ENCODE measurements around the gene TPMT. TPM values are rescaled to one million over a fixed set of nuclear protein-coding genes. Genes with fewer than 3 reads are reported as not detected.

Gene TPMT
- total and polyA plus RNA-seq, 2 of the 13 experiments (the other 11 are each of a cell fraction or from before 2014, with no cell fraction given) = 11.1 to 22.8 TPM

DNA sequence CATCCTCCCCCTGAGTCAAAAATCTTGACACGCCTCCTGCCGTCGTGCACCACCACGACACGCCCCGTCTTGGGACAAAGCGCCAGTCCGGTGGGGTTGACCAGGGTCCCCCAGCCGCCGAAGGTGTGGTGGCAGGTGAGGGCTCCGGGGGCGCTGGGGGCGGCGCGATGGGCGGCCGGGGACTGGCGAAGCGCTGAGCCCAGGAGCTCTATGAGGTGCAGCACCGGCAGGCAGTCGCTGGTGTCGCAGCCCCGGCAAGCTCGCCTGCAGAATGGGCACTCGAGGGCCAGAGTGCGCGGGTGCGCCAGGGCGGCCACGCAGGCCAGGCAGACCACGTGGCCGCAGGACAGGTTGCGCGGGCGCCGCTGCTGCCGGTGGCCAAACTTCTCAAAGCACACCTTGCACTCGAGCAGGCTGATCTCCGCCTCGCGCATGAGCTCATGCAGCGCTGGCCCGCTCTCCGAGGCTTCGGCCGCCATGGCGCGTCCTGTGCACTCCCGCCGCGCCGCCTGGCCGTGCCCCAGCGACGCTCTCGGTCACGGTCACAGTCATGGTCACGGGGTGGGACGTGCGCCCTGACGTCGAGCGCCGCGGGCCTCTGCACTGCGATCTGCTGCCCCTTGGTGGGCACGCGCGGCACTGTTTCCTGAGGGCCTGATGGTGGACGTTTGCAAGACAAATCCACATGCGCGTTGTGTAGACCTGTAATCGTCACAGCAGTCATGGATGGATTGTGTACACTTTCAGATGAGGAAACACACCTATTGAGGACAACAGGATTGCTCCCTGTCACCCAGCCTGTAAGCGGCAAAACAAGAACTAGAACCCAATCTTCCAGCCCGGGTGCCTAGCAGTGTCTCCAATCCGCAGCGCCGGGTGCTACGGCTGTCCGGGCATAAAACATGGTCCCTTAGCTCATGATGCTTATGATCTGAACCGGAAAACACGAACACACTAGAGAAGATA lies 32.5 kb downstream of the TPMT start, which contains the start of gene NHLRC1 (continued):
- TF ChIP-seq, protein P1, sequence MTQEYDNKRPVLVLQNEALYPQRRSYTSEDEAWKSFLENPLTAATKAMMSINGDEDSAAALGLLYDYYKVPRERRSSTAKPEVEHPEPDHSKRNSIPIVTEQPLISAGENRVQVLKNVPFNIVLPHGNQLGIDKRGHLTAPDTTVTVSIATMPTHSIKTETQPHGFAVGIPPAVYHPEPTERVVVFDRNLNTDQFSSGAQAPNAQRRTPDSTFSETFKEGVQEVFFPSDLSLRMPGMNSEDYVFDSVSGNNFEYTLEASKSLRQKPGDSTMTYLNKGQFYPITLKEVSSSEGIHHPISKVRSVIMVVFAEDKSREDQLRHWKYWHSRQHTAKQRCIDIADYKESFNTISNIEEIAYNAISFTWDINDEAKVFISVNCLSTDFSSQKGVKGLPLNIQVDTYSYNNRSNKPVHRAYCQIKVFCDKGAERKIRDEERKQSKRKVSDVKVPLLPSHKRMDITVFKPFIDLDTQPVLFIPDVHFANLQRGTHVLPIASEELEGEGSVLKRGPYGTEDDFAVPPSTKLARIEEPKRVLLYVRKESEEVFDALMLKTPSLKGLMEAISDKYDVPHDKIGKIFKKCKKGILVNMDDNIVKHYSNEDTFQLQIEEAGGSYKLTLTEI (CRISPR knock-in tag; conservative IDR thresholded peaks at IDR 0.05) = no peak
- TF ChIP-seq, protein P2, sequence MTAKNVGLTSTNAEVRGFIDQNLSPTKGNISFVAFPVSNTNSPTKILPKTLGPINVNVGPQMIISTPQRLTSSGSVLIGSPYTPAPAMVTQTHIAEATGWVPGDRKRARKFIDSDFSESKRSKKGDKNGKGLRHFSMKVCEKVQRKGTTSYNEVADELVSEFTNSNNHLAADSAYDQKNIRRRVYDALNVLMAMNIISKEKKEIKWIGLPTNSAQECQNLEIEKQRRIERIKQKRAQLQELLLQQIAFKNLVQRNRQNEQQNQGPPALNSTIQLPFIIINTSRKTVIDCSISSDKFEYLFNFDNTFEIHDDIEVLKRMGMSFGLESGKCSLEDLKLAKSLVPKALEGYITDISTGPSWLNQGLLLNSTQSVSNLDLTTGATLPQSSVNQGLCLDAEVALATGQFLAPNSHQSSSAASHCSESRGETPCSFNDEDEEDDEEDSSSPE (CRISPR knock-in tag; IDR thresholded peaks at IDR 0.05) = peak; percentile 94
- TF ChIP-seq ARHGAP35 (CRISPR knock-in tag; IDR thresholded peaks at IDR 0.05; ENCODE audit: borderline replicate concordance) = peak; percentile 99
- 0 out of 2 replicates have a peak, but pooled peaks have one; percentile 87 for TF ChIP-seq KLF13 (CRISPR knock-in tag; IDR thresholded peaks at IDR 0.05)
- TF ChIP-seq, protein P3, sequence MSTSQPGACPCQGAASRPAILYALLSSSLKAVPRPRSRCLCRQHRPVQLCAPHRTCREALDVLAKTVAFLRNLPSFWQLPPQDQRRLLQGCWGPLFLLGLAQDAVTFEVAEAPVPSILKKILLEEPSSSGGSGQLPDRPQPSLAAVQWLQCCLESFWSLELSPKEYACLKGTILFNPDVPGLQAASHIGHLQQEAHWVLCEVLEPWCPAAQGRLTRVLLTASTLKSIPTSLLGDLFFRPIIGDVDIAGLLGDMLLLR (CRISPR knock-in tag; IDR thresholded peaks at IDR 0.05) = peak; percentile 98
- TF ChIP-seq TBL1XR1 (IDR thresholded peaks at IDR 0.05; ENCODE audit: borderline replicate concordance, low read length, partially characterized antibody) = peak; percentile 100
- TF ChIP-seq ELF3 (CRISPR knock-in tag; IDR thresholded peaks at IDR 0.05) = peak; percentile 93
- TF ChIP-seq ZNF773 (CRISPR knock-in tag; IDR thresholded peaks at IDR 0.05; ENCODE audit: borderline replicate concordance) = no peak
- TF ChIP-seq MED1 (CRISPR knock-in tag; IDR thresholded peaks at IDR 0.05) = peak; percentile 90
- peak; percentile 84 for TF ChIP-seq YEATS4 (CRISPR knock-in tag; IDR thresholded peaks at IDR 0.05; ENCODE audit: borderline replicate concordance)
- TF ChIP-seq PAWR (CRISPR knock-in tag; IDR thresholded peaks at IDR 0.05; ENCODE audit: borderline replicate concordance) = peak; percentile 98; the same call in 1 of the 2 replicates
- TF ChIP-seq RARG (CRISPR knock-in tag; IDR thresholded peaks at IDR 0.05; ENCODE audit: low read depth) = no peak
- no peak; the same call in 1 of the 2 replicates for TF ChIP-seq SNAPC2 (CRISPR knock-in tag; IDR thresholded peaks at IDR 0.05)
- TF ChIP-seq, protein P4, sequence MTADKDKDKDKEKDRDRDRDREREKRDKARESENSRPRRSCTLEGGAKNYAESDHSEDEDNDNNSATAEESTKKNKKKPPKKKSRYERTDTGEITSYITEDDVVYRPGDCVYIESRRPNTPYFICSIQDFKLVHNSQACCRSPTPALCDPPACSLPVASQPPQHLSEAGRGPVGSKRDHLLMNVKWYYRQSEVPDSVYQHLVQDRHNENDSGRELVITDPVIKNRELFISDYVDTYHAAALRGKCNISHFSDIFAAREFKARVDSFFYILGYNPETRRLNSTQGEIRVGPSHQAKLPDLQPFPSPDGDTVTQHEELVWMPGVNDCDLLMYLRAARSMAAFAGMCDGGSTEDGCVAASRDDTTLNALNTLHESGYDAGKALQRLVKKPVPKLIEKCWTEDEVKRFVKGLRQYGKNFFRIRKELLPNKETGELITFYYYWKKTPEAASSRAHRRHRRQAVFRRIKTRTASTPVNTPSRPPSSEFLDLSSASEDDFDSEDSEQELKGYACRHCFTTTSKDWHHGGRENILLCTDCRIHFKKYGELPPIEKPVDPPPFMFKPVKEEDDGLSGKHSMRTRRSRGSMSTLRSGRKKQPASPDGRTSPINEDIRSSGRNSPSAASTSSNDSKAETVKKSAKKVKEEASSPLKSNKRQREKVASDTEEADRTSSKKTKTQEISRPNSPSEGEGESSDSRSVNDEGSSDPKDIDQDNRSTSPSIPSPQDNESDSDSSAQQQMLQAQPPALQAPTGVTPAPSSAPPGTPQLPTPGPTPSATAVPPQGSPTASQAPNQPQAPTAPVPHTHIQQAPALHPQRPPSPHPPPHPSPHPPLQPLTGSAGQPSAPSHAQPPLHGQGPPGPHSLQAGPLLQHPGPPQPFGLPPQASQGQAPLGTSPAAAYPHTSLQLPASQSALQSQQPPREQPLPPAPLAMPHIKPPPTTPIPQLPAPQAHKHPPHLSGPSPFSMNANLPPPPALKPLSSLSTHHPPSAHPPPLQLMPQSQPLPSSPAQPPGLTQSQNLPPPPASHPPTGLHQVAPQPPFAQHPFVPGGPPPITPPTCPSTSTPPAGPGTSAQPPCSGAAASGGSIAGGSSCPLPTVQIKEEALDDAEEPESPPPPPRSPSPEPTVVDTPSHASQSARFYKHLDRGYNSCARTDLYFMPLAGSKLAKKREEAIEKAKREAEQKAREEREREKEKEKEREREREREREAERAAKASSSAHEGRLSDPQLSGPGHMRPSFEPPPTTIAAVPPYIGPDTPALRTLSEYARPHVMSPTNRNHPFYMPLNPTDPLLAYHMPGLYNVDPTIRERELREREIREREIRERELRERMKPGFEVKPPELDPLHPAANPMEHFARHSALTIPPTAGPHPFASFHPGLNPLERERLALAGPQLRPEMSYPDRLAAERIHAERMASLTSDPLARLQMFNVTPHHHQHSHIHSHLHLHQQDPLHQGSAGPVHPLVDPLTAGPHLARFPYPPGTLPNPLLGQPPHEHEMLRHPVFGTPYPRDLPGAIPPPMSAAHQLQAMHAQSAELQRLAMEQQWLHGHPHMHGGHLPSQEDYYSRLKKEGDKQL (CRISPR knock-in tag; IDR thresholded peaks at IDR 0.05; ENCODE audit: low read depth) = peak; percentile 92
- TF ChIP-seq ZBTB7A (CRISPR knock-in tag; IDR thresholded peaks at IDR 0.05) = peak; percentile 97
- peak; percentile 91 for TF ChIP-seq JUN (CRISPR knock-in tag; IDR thresholded peaks at IDR 0.05)
- peak; percentile 89 for TF ChIP-seq ZNF121 (CRISPR knock-in tag; IDR thresholded peaks at IDR 0.05)
- TF ChIP-seq, protein P5, sequence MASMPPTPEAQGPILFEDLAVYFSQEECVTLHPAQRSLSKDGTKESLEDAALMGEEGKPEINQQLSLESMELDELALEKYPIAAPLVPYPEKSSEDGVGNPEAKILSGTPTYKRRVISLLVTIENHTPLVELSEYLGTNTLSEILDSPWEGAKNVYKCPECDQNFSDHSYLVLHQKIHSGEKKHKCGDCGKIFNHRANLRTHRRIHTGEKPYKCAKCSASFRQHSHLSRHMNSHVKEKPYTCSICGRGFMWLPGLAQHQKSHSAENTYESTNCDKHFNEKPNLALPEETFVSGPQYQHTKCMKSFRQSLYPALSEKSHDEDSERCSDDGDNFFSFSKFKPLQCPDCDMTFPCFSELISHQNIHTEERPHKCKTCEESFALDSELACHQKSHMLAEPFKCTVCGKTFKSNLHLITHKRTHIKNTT (CRISPR knock-in tag; IDR thresholded peaks at IDR 0.05) = no peak

Measured in HepG2 (cell line).